Fibroblast of peridontal ligament (primary cell): ENCODE results near the gene PECR.

ENCODE experiments used
- DNase-seq: peaks from one replicate; pipeline ENCODE4 v3.0.0-alpha.2; 2010; ENCODE audit errors: extremely low read depth

The PECR gene

GRCh38 chr2:216071111-216071851, 10.3 kb downstream of the PECR start:
- no peak for DNase-seq

GRCh38 chr2:216070195-216070594, 11.4 kb downstream of the PECR start:
- no peak for DNase-seq

GRCh38 chr2:216069028-216069427, 12.6 kb downstream of the PECR start:
- DNase-seq, result no peak

- DNase-seq, result peak; percentile 41
Measured at GRCh38 chr2:216066230-216066629, 15.4 kb downstream of the PECR start.

- no peak for DNase-seq
Measured at GRCh38 chr2:216064665-216065064, 16.9 kb downstream of the PECR start.

GRCh38 chr2:216064014-216064630, 17.5 kb downstream of the PECR start:
- no peak for DNase-seq

GRCh38 chr2:216059233-216059834, 22.3 kb downstream of the PECR start:
- no peak for DNase-seq

GRCh38 chr2:216057688-216058193, 23.9 kb downstream of the PECR start:
- peak; percentile 54 for DNase-seq

GRCh38 chr2:216056739-216057138, 24.9 kb downstream of the PECR start:
- no peak for DNase-seq

- DNase-seq, result no peak
Measured at GRCh38 chr2:216055680-216056079, 25.9 kb downstream of the PECR start.

- no peak for DNase-seq
Measured at GRCh38 chr2:216052420-216052819, 29.2 kb downstream of the PECR start.

- DNase-seq, result no peak
Measured at GRCh38 chr2:216051350-216051749, 30.3 kb downstream of the PECR start.

- no peak for DNase-seq
Measured at GRCh38 chr2:216049452-216049851, 32.2 kb downstream of the PECR start.

GRCh38 chr2:216047397-216047796, 34.2 kb downstream of the PECR start:
- DNase-seq, result peak; percentile 40

GRCh38 chr2:216044883-216045486, 36.6 kb downstream of the PECR start:
- no peak for DNase-seq

GRCh38 chr2:216043949-216044348, 37.7 kb downstream of the PECR start:
- DNase-seq, result no peak

GRCh38 chr2:216041438-216041837, 40.2 kb downstream of the PECR start:
- no peak for DNase-seq

GRCh38 chr2:216039918-216040317, 41.7 kb downstream of the PECR start:
- no peak for DNase-seq

GRCh38 chr2:216034065-216034464, 47.5 kb downstream of the PECR start:
- DNase-seq, result peak; percentile 77

- no peak for DNase-seq
Measured at GRCh38 chr2:216033403-216033802, 48.2 kb downstream of the PECR start.

GRCh38 chr2:216031960-216032689, 49.5 kb downstream of the PECR start:
- DNase-seq, result peak; percentile 92

GRCh38 chr2:216030216-216030615, 51.4 kb downstream of the PECR start:
- no peak for DNase-seq
